HCT116 (cell line): ENCODE measurements around the gene NEURL4. TPM values are rescaled to one million over a fixed set of nuclear protein-coding genes. Genes with fewer than 3 reads are reported as not detected.

Source experiments
- ATAC-seq: fragments of 200-7000 bp; cut with Tn5 transposase; 2 replicates; pipeline ENCODE4 v1.9.1; 2020; ENCODE audit warnings: mild to moderate bottlenecking, moderate library complexity
- BruUV-seq: library from RNA; stranded (reverse); fragments of 400-500 nt; replicated peaks from 2 replicates; lab custom pipeline; 2021; lab: Mats Ljungman, UMichigan
- CTCF ChIA-PET: fragments of 300-600 bp; sonication (Branson Sonifier 250); formaldehyde crosslinking; loops from one replicate; lab custom pipeline; 2021; ENCODE audit warnings: antibody characterized with exemption; lab: Charles Lee
- POLR2A ChIA-PET: fragments of 300-600, 350-600 bp; sonication (Branson Sonifier 250); formaldehyde crosslinking; loops from one replicate; lab custom pipeline; 2021; ENCODE audit warnings: antibody characterized with exemption; lab: Charles Lee
- RAD21 ChIA-PET, 2 experiments: fragments of 300-600 bp; sonication (Branson Sonifier 250); formaldehyde crosslinking; loops; one replicate each; lab custom pipeline; 2023; ENCODE audit warnings: low total read pairs in 2 of 2; ENCODE audit not compliant: uncharacterized antibody in 2 of 2, unreplicated experiment in 2 of 2, low non-redundant PET in 1 of 2; lab: Charles Lee
- DNase-seq: peaks from one replicate; pipeline ENCODE4 v3.0.0-alpha.2; 2010; ENCODE audit warnings: low read depth, low spot score
- H2AFZ ChIP-seq: fragments of 200-600 bp; shearing (Covaris generic), sonication (generic); 2 replicates; pipeline ENCODE4 v1.6.1; 2017; ENCODE audit warnings: low read depth, mixed run types, mixed read lengths, antibody characterized with exemption, low read length; ENCODE audit not compliant: poor library complexity, severe bottlenecking
- H3K27ac ChIP-seq: 2 replicates; pipeline ENCODE4 v1.5.1; 2012; ENCODE audit warnings: low read depth, low read length
- H3K27me3 ChIP-seq: fragments of 200-600 bp; sonication (generic); 2 replicates; pipeline ENCODE4 v1.6.1; 2016; ENCODE audit warnings: mixed run types, low read length, mixed read lengths; ENCODE audit not compliant: insufficient read depth
- H3K36me3 ChIP-seq, 2 experiments: fragments of 200-500 bp in 1 of 2; fragments of 200-600 bp in 1 of 2; sonication (Bioruptor generic) in 1 of 2; sonication (generic) in 1 of 2; 2 replicates each; pipeline versions ENCODE4 v1.5.1 to v1.6.1; 2014 to 2016; ENCODE audit warnings: low read length in 2 of 2, inconsistent platforms in 1 of 2, mixed read lengths in 1 of 2, mixed run types in 1 of 2; ENCODE audit not compliant: insufficient read depth in 2 of 2, control insufficient read depth in 1 of 2
- H3K4me1 ChIP-seq, 2 experiments: fragments of 200-600 bp in 1 of 2; sonication (generic) in 1 of 2; 2 replicates each; pipeline versions ENCODE4 v1.5.1 to v1.6.1; 2012 to 2017; ENCODE audit warnings: low read length in 2 of 2, inconsistent platforms in 1 of 2, mild to moderate bottlenecking in 1 of 2, mixed read lengths in 1 of 2, mixed run types in 1 of 2, moderate library complexity in 1 of 2; ENCODE audit not compliant: insufficient read depth in 2 of 2, control insufficient read depth in 1 of 2
- H3K4me2 ChIP-seq: fragments of 200-600 bp; sonication (generic); 2 replicates; pipeline ENCODE4 v1.6.1; 2017; ENCODE audit warnings: mixed run types, low read length, mixed read lengths
- H3K4me3 ChIP-seq, 2 experiments: fragments of 200-600 bp in 1 of 2; sonication (generic) in 1 of 2; replicated peaks in 1 of 2; 2 replicates each; pipeline ENCODE4 v1.5.1; 2011 to 2016; ENCODE audit warnings: low read length in 2 of 2, control low read depth in 1 of 2, low read depth in 1 of 2, mild to moderate bottlenecking in 1 of 2, mixed read lengths in 1 of 2, mixed run types in 1 of 2
- H3K79me2 ChIP-seq: fragments of 200-600 bp; sonication (generic); 2 replicates; pipeline ENCODE4 v1.6.1; 2017; ENCODE audit warnings: mild to moderate bottlenecking, mixed run types, low read length, moderate library complexity, mixed read lengths; ENCODE audit not compliant: insufficient read depth
- H3K9ac ChIP-seq: fragments of 200-600 bp; sonication (generic); 2 replicates; pipeline ENCODE4 v1.6.1; 2016; ENCODE audit warnings: low read length, mixed read lengths
- H3K9me2 ChIP-seq: fragments of 200-600 bp; sonication (generic), shearing (Covaris generic); 2 replicates; pipeline ENCODE4 v1.6.1; 2017; ENCODE audit warnings: mixed run types, mild to moderate bottlenecking, moderate library complexity; ENCODE audit not compliant: insufficient read depth
- H3K9me3 ChIP-seq, 2 experiments: fragments of 200-500 bp in 1 of 2; fragments of 200-600 bp in 1 of 2; sonication (Bioruptor generic) in 1 of 2; sonication (generic) in 1 of 2; 2 replicates each; pipeline ENCODE4 v1.6.1; 2014 to 2017; ENCODE audit warnings: low read length in 2 of 2, mixed read lengths in 2 of 2, inconsistent platforms in 1 of 2, low read depth in 1 of 2, mild to moderate bottlenecking in 1 of 2, mixed run types in 1 of 2, moderate library complexity in 1 of 2; ENCODE audit not compliant: control insufficient read depth in 1 of 2, insufficient read depth in 1 of 2
- H4K20me1 ChIP-seq: fragments of 200-600 bp; sonication (generic), shearing (Covaris generic); 2 replicates; pipeline ENCODE4 v1.6.1; 2017; ENCODE audit warnings: mixed run types, mild to moderate bottlenecking, moderate library complexity; ENCODE audit not compliant: insufficient read depth
- CTCF ChIP-seq, 3 experiments: fragments of 200-600 bp in 1 of 3; sonication (generic) in 1 of 3; IDR thresholded peaks in 2 of 3; conservative IDR thresholded peaks in 1 of 3; 2 replicates each; pipeline ENCODE4 v1.5.1; 2012 to 2017; ENCODE audit warnings: low read depth in 2 of 3, low read length in 2 of 3, antibody characterized with exemption in 1 of 3, borderline replicate concordance in 1 of 3, control low read depth in 1 of 3, mild to moderate bottlenecking in 1 of 3, mixed read lengths in 1 of 3, mixed run types in 1 of 3, moderate library complexity in 1 of 3; ENCODE audit not compliant: insufficient read depth in 1 of 3
- POLR2AphosphoS5 ChIP-seq: IDR thresholded peaks from 2 replicates; pipeline ENCODE4 v1.6.1; 2011; ENCODE audit warnings: mild to moderate bottlenecking, low read depth, low read length, moderate library complexity
- RAD21 ChIP-seq: IDR thresholded peaks from 2 replicates; pipeline ENCODE4 v1.6.1; 2012; ENCODE audit warnings: low read depth, mild to moderate bottlenecking
- TCF7L2 ChIP-seq: IDR thresholded peaks from 2 replicates; pipeline ENCODE4 v1.7.0; 2011; ENCODE audit warnings: borderline replicate concordance, inconsistent platforms; ENCODE audit not compliant: insufficient read depth, insufficient read length; ENCODE audit errors: extremely low read depth
- intact Hi-C: fragments of 100-400 bp; cut with micrococcal nuclease; formaldehyde crosslinking; loops from 2 replicates; pipeline ENCODE4 v1.10.0; 2022
- total RNA-seq: library from RNA; stranded (reverse); gene quantifications from one replicate; pipeline ENCODE4 v1.2.1, GENCODE V29; 2021; ENCODE audit not compliant: unreplicated experiment

The NEURL4 gene
- total RNA-seq, 1 experiment from 2014 or later: 56.9 TPM

GRCh38 chr17:7356072-7356549, 27.0 kb upstream of the NEURL4 start:
- ATAC-seq: peak; percentile 67
- POLR2A ChIA-PET: interaction anchor here (0.7 to 0.9 kb wide), 3 partner anchors 79 to 228 kb away, joined by 3 to 4 read pairs (median 3); partner anchors contain the start of genes MPDU1, POLR2A and TMEM102
- Histone ChIP-seq H3K27me3 (no peaks in the 10 kb centered on the region), H2AFZ (no peak overlapping the region), H3K9me2 (no peaks in the 10 kb centered on the region), H3K4me1 (peaks cover 23 to 50% of the 10 kb centered on the region in 2 experiments), H3K9ac (no peak overlapping the region), H3K79me2 (peaks cover 10% of the 10 kb centered on the region; the same call in 1 of the 2 replicates), H3K4me3 (no peak overlapping the region), H3K36me3 (no peaks in the 10 kb centered on the region), H3K4me2 (peak overlapping the region; percentile 60), H3K27ac (no peak overlapping the region), H4K20me1 (no peaks in the 10 kb centered on the region), H3K9me3 (no peaks in the 10 kb centered on the region)
- TF ChIP-seq TCF7L2: no peak
- peak; percentile 97 for TF ChIP-seq RAD21
- peak; percentile 86 to 92 (median 91) for TF ChIP-seq CTCF (IDR thresholded peaks at IDR 0.05 in 2 of 3, conservative IDR thresholded peaks at IDR 0.05 in 1 of 3; ENCODE audit: borderline replicate concordance in 1 of 3, insufficient read depth in 1 of 3, low read depth in 2 of 3, low read length in 2 of 3)
- peak; percentile 64 for TF ChIP-seq POLR2AphosphoS5
- intact Hi-C loops: loop anchor here (1.0 to 5.0 kb wide), 4 partner anchors 36 to 205 kb away; partner anchors contain the start of genes PLSCR3, SENP3 and ZBTB4
- RAD21 ChIA-PET: interaction anchor here in 1 of 2 experiments (0.7 to 2.0 kb wide), 4 partner anchors 47 to 204 kb away, joined by 3 to 6 read pairs (median 4); partner anchors contain the start of genes TMEM102 and TMEM256
- CTCF ChIA-PET: interaction anchor here (0.6 to 2.9 kb wide), 13 partner anchors 11 to 633 kb away, joined by 3 to 21 read pairs (median 4); partner anchors contain the start of genes NEURL4, SENP3, TMEM102 and TMEM256
- DNase-seq: peak; percentile 83
- BruUV-seq: no TSS peak
